Loucy (cell line): Measurements from ENCODE around the gene ASIC2.

Source experiments
- H2AFZ ChIP-seq: fragments of 200-600 bp; sonication (generic); 2 replicates; pipeline ENCODE4 v1.6.0; 2016; ENCODE audit warnings: antibody characterized with exemption, mild to moderate bottlenecking, low read length, moderate library complexity
- H3F3A ChIP-seq: fragments of 200-600 bp; 2 replicates; pipeline ENCODE4 v1.6.0; 2016; ENCODE audit warnings: antibody characterized with exemption, low read depth, mild to moderate bottlenecking
- H3K27me3 ChIP-seq: fragments of 200-600 bp; sonication (generic); 2 replicates; pipeline ENCODE4 v1.6.1; 2014; ENCODE audit warnings: low read length, mild to moderate bottlenecking; ENCODE audit not compliant: insufficient read depth, poor library complexity, severe bottlenecking
- H3K36me3 ChIP-seq: fragments of 200-600 bp; sonication (generic); 2 replicates; pipeline ENCODE4 v1.6.1; 2016; ENCODE audit warnings: low read length; ENCODE audit not compliant: insufficient read depth
- H3K4me1 ChIP-seq: fragments of 200-600 bp; sonication (generic); 2 replicates; pipeline ENCODE4 v1.5.1; 2014; ENCODE audit warnings: low read length, mild to moderate bottlenecking; ENCODE audit not compliant: insufficient read depth, poor library complexity, severe bottlenecking
- H3K4me2 ChIP-seq: fragments of 200-600 bp; sonication (generic); 2 replicates; pipeline ENCODE4 v1.6.0; 2014; ENCODE audit warnings: antibody characterized with exemption, low read length, low read depth, mild to moderate bottlenecking; ENCODE audit not compliant: poor library complexity, severe bottlenecking
- H3K4me3 ChIP-seq: fragments of 200-600 bp; sonication (generic); 2 replicates; pipeline ENCODE4 v1.5.1; 2014; ENCODE audit warnings: low read length, mild to moderate bottlenecking, mixed read lengths; ENCODE audit not compliant: poor library complexity, severe bottlenecking
- H3K79me2 ChIP-seq: fragments of 200-600 bp; sonication (generic); 2 replicates; pipeline ENCODE4 v1.6.1; 2014; ENCODE audit warnings: low read length; ENCODE audit not compliant: insufficient read depth
- H3K9ac ChIP-seq: fragments of 200-600 bp; sonication (generic); 2 replicates; pipeline ENCODE4 v1.6.0; 2014; ENCODE audit warnings: mild to moderate bottlenecking, low read depth, low read length, moderate library complexity; ENCODE audit not compliant: poor library complexity, severe bottlenecking
- H3K9me2 ChIP-seq: fragments of 200-600 bp; sonication (generic); replicated peaks from 2 replicates; pipeline ENCODE4 v1.6.1; 2016; ENCODE audit warnings: low read depth, low read length, mixed read lengths
- H3K9me3 ChIP-seq: fragments of 200-600 bp; sonication (generic); 2 replicates; pipeline ENCODE4 v1.6.1; 2014; ENCODE audit warnings: mild to moderate bottlenecking, antibody characterized with exemption, low read length, low read depth; ENCODE audit not compliant: insufficient read depth
- H4K20me1 ChIP-seq: fragments of 200-600 bp; sonication (generic); 2 replicates; pipeline ENCODE4 v1.6.0; 2014; ENCODE audit warnings: antibody characterized with exemption, low read length, mild to moderate bottlenecking; ENCODE audit not compliant: insufficient read depth, poor library complexity, severe bottlenecking
- CTCF ChIP-seq: fragments of 200-600 bp; sonication (generic); conservative IDR thresholded peaks from 2 replicates; pipeline ENCODE4 v1.5.1; 2014; ENCODE audit warnings: mild to moderate bottlenecking, antibody characterized with exemption, low read length
- EZH2phosphoT487 ChIP-seq: fragments of 200-600 bp; IDR thresholded peaks from 2 replicates; pipeline ENCODE4 v1.6.1; 2018; ENCODE audit warnings: antibody characterized with exemption, mild to moderate bottlenecking, moderate library complexity, borderline replicate concordance

ASIC2 gene

GRCh38 chr17:33053676-33054075 lies 239.4 kb downstream of the ASIC2 start:
- H3K36me3 ChIP-seq = no peaks in the 10 kb centered on the region
- no peaks in the 10 kb centered on the region for H3K4me1 ChIP-seq
- no peaks in the 10 kb centered on the region for H3K9me2 ChIP-seq
- no peaks in the 10 kb centered on the region for H3K79me2 ChIP-seq
- H3F3A ChIP-seq = no peaks in the 10 kb centered on the region
- no peaks in the 10 kb centered on the region for H3K27me3 ChIP-seq
- no peaks in the 10 kb centered on the region; the same call in 1 of the 2 replicates for H3K9me3 ChIP-seq
- no peaks in the 10 kb centered on the region for H4K20me1 ChIP-seq
- H2AFZ ChIP-seq = no peak overlapping the region
- H3K9ac ChIP-seq = no peak overlapping the region
- H3K4me2 ChIP-seq = no peak overlapping the region
- H3K4me3 ChIP-seq = no peak overlapping the region
- no peak for TF ChIP-seq EZH2phosphoT487
- no peak for TF ChIP-seq CTCF

- no peak for TF ChIP-seq EZH2phosphoT487
- no peak for TF ChIP-seq CTCF
- H3K4me1 ChIP-seq = no peaks in the 10 kb centered on the region
- no peaks in the 10 kb centered on the region for H3F3A ChIP-seq
- H3K9me3 ChIP-seq = no peaks in the 10 kb centered on the region; the same call in 1 of the 2 replicates
- H3K9ac ChIP-seq = no peak overlapping the region
- no peak overlapping the region for H3K4me3 ChIP-seq
- H3K4me2 ChIP-seq = no peak overlapping the region
- no peak overlapping the region for H2AFZ ChIP-seq
- no peaks in the 10 kb centered on the region for H3K79me2 ChIP-seq
- H3K36me3 ChIP-seq = no peaks in the 10 kb centered on the region
- H3K9me2 ChIP-seq = no peaks in the 10 kb centered on the region
- no peaks in the 10 kb centered on the region for H4K20me1 ChIP-seq
- H3K27me3 ChIP-seq = no peaks in the 10 kb centered on the region
Measured at GRCh38 chr17:33052856-33053255, 240.2 kb downstream of the ASIC2 start.

GRCh38 chr17:33050611-33051140 lies 242.4 kb downstream of the ASIC2 start:
- no peak for TF ChIP-seq CTCF
- TF ChIP-seq EZH2phosphoT487 = no peak
- Histone ChIP-seq H3K27me3 (no peaks in the 10 kb centered on the region), H3F3A (no peaks in the 10 kb centered on the region), H3K4me2 (no peak overlapping the region), H3K4me1 (no peaks in the 10 kb centered on the region), H3K9me2 (no peaks in the 10 kb centered on the region), H3K9ac (no peak overlapping the region), H3K4me3 (no peak overlapping the region), H3K9me3 (no peaks in the 10 kb centered on the region; the same call in 1 of the 2 replicates), H3K36me3 (no peaks in the 10 kb centered on the region), H2AFZ (no peak overlapping the region), H3K79me2 (no peaks in the 10 kb centered on the region), H4K20me1 (no peaks in the 10 kb centered on the region)
